DOHH2 (cell line): ENCODE results near the gene POLR2B.

ENCODE experiments used
- EZH2phosphoT487 ChIP-seq: fragments of 200-600 bp; sonication (generic); IDR thresholded peaks from 2 replicates; pipeline ENCODE4 v1.6.1; 2017; ENCODE audit warnings: borderline replicate concordance, mild to moderate bottlenecking, antibody characterized with exemption, low read length, moderate library complexity, mixed read lengths
- TF ChIP-seq, protein P1 (sequence below): fragments of 200-600 bp; sonication (generic); IDR thresholded peaks from one replicate; pipeline ENCODE4 v1.5.1; 2014; ENCODE audit warnings: antibody characterized with exemption, mild to moderate bottlenecking, low read depth, low read length; ENCODE audit not compliant: poor library complexity, severe bottlenecking

DNA sequence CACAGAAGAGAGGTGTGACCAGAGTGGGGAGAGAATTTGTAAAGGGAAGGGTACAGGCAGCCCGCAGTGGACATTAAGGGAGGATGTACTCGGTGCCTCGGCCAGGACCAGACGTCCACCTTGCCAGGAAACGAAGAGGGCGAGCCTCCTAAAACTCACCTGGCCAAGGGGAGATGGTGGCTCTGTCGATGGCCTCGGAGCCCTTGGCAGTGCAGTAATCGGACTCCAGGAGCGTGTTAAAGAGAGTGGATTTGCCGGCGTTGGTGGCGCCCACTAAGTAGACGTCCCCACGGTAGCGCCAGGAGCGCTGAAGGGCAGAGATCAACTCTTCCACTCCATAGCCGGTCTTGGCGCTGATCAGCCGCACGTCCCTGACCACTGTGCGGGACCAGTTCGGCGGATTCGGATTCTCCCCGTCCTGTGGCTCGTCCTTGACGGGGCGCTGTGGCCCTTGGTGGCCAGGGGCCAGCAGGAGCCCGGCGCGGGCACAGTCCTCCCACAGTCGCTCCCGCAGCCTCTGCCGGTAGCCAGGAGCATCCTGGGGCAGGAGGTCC is 2.3 kb upstream of the POLR2B start:
- TF ChIP-seq, protein P1, sequence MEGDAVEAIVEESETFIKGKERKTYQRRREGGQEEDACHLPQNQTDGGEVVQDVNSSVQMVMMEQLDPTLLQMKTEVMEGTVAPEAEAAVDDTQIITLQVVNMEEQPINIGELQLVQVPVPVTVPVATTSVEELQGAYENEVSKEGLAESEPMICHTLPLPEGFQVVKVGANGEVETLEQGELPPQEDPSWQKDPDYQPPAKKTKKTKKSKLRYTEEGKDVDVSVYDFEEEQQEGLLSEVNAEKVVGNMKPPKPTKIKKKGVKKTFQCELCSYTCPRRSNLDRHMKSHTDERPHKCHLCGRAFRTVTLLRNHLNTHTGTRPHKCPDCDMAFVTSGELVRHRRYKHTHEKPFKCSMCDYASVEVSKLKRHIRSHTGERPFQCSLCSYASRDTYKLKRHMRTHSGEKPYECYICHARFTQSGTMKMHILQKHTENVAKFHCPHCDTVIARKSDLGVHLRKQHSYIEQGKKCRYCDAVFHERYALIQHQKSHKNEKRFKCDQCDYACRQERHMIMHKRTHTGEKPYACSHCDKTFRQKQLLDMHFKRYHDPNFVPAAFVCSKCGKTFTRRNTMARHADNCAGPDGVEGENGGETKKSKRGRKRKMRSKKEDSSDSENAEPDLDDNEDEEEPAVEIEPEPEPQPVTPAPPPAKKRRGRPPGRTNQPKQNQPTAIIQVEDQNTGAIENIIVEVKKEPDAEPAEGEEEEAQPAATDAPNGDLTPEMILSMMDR, result no peak
- no peak for TF ChIP-seq EZH2phosphoT487
